Mesenchymal stem cell (in vitro differentiated cells and primary cell): Measurements from ENCODE around the gene FOXL1.

ENCODE experiments used
- DNase-seq: peaks from one replicate; pipeline ENCODE4 v3.0.0-alpha.2; 2013
- H2AFZ ChIP-seq: one replicate; pipeline ENCODE4 v1.6.1; 2013; ENCODE audit warnings: low read depth, mild to moderate bottlenecking, control low read depth, inconsistent platforms, low read length, moderate library complexity
- H2AK5ac ChIP-seq: 2 replicates; pipeline ENCODE4 v1.6.1; 2013; ENCODE audit warnings: low read length, moderate library complexity, mild to moderate bottlenecking, inconsistent platforms; ENCODE audit not compliant: severe bottlenecking
- H2BK120ac ChIP-seq: one replicate; pipeline ENCODE4 v1.6.1; 2013; ENCODE audit warnings: low read depth, mild to moderate bottlenecking, inconsistent platforms, low read length, moderate library complexity
- H2BK12ac ChIP-seq, 2 experiments: one replicate each; pipeline ENCODE4 v1.6.1; 2013; ENCODE audit warnings: inconsistent platforms in 2 of 2, low read length in 2 of 2, mild to moderate bottlenecking in 2 of 2, moderate library complexity in 2 of 2, control low read depth in 1 of 2
- H2BK15ac ChIP-seq: one replicate; pipeline ENCODE4 v1.6.1; 2013; ENCODE audit warnings: mild to moderate bottlenecking, low read depth, inconsistent platforms; ENCODE audit not compliant: poor library complexity, severe bottlenecking
- H2BK5ac ChIP-seq: 2 replicates; pipeline ENCODE4 v1.6.1; 2013; ENCODE audit warnings: low read depth, mild to moderate bottlenecking, low read length, control low read depth, inconsistent platforms; ENCODE audit not compliant: poor library complexity, severe bottlenecking
- H3K14ac ChIP-seq, 2 experiments: one replicate each; pipeline ENCODE4 v1.6.1; 2013; ENCODE audit warnings: inconsistent platforms in 2 of 2, low read length in 2 of 2, control low read depth in 1 of 2, mild to moderate bottlenecking in 1 of 2, moderate library complexity in 1 of 2
- H3K18ac ChIP-seq, 2 experiments: one replicate each; pipeline ENCODE4 v1.6.1; 2013; ENCODE audit warnings: inconsistent platforms in 2 of 2, low read length in 2 of 2, control low read depth in 1 of 2, low read depth in 1 of 2, mild to moderate bottlenecking in 1 of 2
- H3K23ac ChIP-seq, 2 experiments: one replicate each; pipeline ENCODE4 v1.6.1; 2013; ENCODE audit warnings: inconsistent platforms in 2 of 2, low read length in 2 of 2, mild to moderate bottlenecking in 2 of 2, moderate library complexity in 2 of 2, control low read depth in 1 of 2
- H3K27ac ChIP-seq: 2 replicates; pipeline ENCODE4 v1.5.1; 2013; ENCODE audit warnings: mild to moderate bottlenecking, moderate library complexity, low read length, control low read depth, inconsistent platforms; ENCODE audit not compliant: poor library complexity, severe bottlenecking
- H3K27me3 ChIP-seq, 2 experiments: 2 replicates each; pipeline versions ENCODE4 v1.6.1 to v1.7.0; 2013; ENCODE audit warnings: low read length in 2 of 2, mild to moderate bottlenecking in 2 of 2, moderate library complexity in 2 of 2, control low read depth in 1 of 2, inconsistent platforms in 1 of 2; ENCODE audit not compliant: control insufficient read depth in 1 of 2, insufficient read depth in 1 of 2
- H3K36me3 ChIP-seq, 2 experiments: 2 replicates each; pipeline versions ENCODE4 v1.6.1 to v1.7.0; 2013; ENCODE audit warnings: low read length in 2 of 2, control low read depth in 1 of 2, inconsistent platforms in 1 of 2, low read depth in 1 of 2, mild to moderate bottlenecking in 1 of 2; ENCODE audit not compliant: insufficient read depth in 2 of 2, control insufficient read depth in 1 of 2
- H3K4ac ChIP-seq, 2 experiments: one replicate each; pipeline ENCODE4 v1.6.1; 2013; ENCODE audit warnings: inconsistent platforms in 2 of 2, low read length in 2 of 2, mild to moderate bottlenecking in 2 of 2, moderate library complexity in 2 of 2, control low read depth in 1 of 2, low read depth in 1 of 2
- H3K4me1 ChIP-seq: 2 replicates; pipeline ENCODE4 v1.6.1; 2013; ENCODE audit warnings: low read depth, low read length, control low read depth; ENCODE audit not compliant: control insufficient read depth, insufficient read depth
- H3K4me2 ChIP-seq: 2 replicates; pipeline ENCODE4 v1.6.1; 2013; ENCODE audit warnings: low read length, mild to moderate bottlenecking, inconsistent platforms; ENCODE audit not compliant: poor library complexity, severe bottlenecking
- H3K4me3 ChIP-seq, 2 experiments: 2 replicates each; pipeline versions ENCODE4 v1.5.1 to v1.7.0; 2013; ENCODE audit warnings: low read length in 2 of 2, mild to moderate bottlenecking in 2 of 2, control low read depth in 1 of 2, low read depth in 1 of 2; ENCODE audit not compliant: insufficient read depth in 1 of 2
- H3K79me1 ChIP-seq: replicated peaks from 2 replicates; pipeline ENCODE4 v1.6.1; 2013; ENCODE audit warnings: mild to moderate bottlenecking, control low read depth, low read length, inconsistent platforms; ENCODE audit not compliant: poor library complexity, severe bottlenecking
- H3K9ac ChIP-seq: 2 replicates; pipeline ENCODE4 v1.7.0; 2013; ENCODE audit warnings: mild to moderate bottlenecking, low read length, moderate library complexity
- H3K9me3 ChIP-seq: 2 replicates; pipeline ENCODE4 v1.7.0; 2013; ENCODE audit warnings: mild to moderate bottlenecking, low read length; ENCODE audit not compliant: control insufficient read depth
- H4K8ac ChIP-seq: one replicate; pipeline ENCODE4 v1.6.1; 2013; ENCODE audit warnings: inconsistent platforms, mild to moderate bottlenecking, low read length, moderate library complexity
- H4K91ac ChIP-seq: one replicate; pipeline ENCODE4 v1.6.1; 2013; ENCODE audit warnings: mild to moderate bottlenecking, low read length, inconsistent platforms
- WGBS: methylation state at CpG from one replicate; pipeline ENCODE4 v1.1.7; 2013; ENCODE audit warnings: mixed read lengths; 5-methylcytosine and 5-hydroxymethylcytosine counted together

The FOXL1 gene

GRCh38 chr16:86593913-86594620 lies 15.7 kb downstream of the FOXL1 start:
- Histone ChIP-seq H3K23ac (no peak overlapping the region), H2BK5ac (peak overlapping the region; percentile 8)
- 83% methylated on average over 11 of the region's 13 CpGs for WGBS

GRCh38 chr16:86594721-86595120 lies 16.4 kb downstream of the FOXL1 start:
- DNase-seq: no peak
- Histone ChIP-seq H3K14ac (no peak overlapping the region), H3K4me1 (peaks cover 27% of the 10 kb centered on the region), H3K27ac (no peak overlapping the region), H2BK5ac (no peak overlapping the region), H4K8ac (no peak overlapping the region), H3K9ac (no peak overlapping the region), H3K9me3 (no peaks in the 10 kb centered on the region), H3K23ac (no peak overlapping the region), H3K18ac (no peak overlapping the region), H2BK120ac (no peak overlapping the region), H2AK5ac (no peak overlapping the region), H3K27me3 (peaks cover 0 to 46% of the 10 kb centered on the region in 2 experiments), H2BK12ac (no peak overlapping the region), H4K91ac (no peak overlapping the region), H3K36me3 (no peaks in the 10 kb centered on the region), H2BK15ac (no peak overlapping the region), H3K4ac (no peak overlapping the region), H3K4me3 (no peak overlapping the region), H3K4me2 (no peak overlapping the region), H3K79me1 (peaks cover 2% of the 10 kb centered on the region), H2AFZ (no peak overlapping the region)
- 82% methylated on average over 8 of the region's 8 CpGs for WGBS

More at GRCh38 chr16:86593913-86594620, 15.7 kb downstream of the FOXL1 start:
- Histone ChIP-seq H2BK120ac (no peak overlapping the region), H3K4me3 (no peak overlapping the region), H3K4me1 (peaks cover 26% of the 10 kb centered on the region), H3K9ac (no peak overlapping the region), H2BK15ac (peak overlapping the region; percentile 3), H2AFZ (no peak overlapping the region), H3K9me3 (no peaks in the 10 kb centered on the region), H3K36me3 (no peaks in the 10 kb centered on the region), H2BK12ac (no peak overlapping the region), H3K18ac (no peak overlapping the region), H3K27ac (no peak overlapping the region), H2AK5ac (peak overlapping the region; percentile 84), H3K27me3 (peaks cover 0 to 46% of the 10 kb centered on the region in 2 experiments), H3K14ac (no peak overlapping the region), H4K8ac (no peak overlapping the region), H4K91ac (no peak overlapping the region), H3K4ac (no peak overlapping the region), H3K79me1 (peaks cover 2% of the 10 kb centered on the region), H3K4me2 (no peak overlapping the region)
- DNase-seq: no peak

- Histone ChIP-seq H3K79me1 (peaks cover 2% of the 10 kb centered on the region), H2BK12ac (no peak overlapping the region), H3K4me2 (no peak overlapping the region), H3K4ac (no peak overlapping the region), H2AFZ (no peak overlapping the region), H3K9me3 (no peaks in the 10 kb centered on the region), H3K18ac (no peak overlapping the region), H3K23ac (no peak overlapping the region), H2BK120ac (no peak overlapping the region), H3K4me1 (peaks cover 25% of the 10 kb centered on the region), H3K14ac (no peak overlapping the region), H3K27ac (no peak overlapping the region), H2BK15ac (no peak overlapping the region), H3K4me3 (no peak overlapping the region), H4K91ac (no peak overlapping the region), H3K9ac (no peak overlapping the region), H2BK5ac (no peak overlapping the region), H3K27me3 (peaks cover 0 to 46% of the 10 kb centered on the region in 2 experiments), H2AK5ac (no peak overlapping the region), H4K8ac (no peak overlapping the region), H3K36me3 (no peaks in the 10 kb centered on the region)
- WGBS: 74% methylated on average over 10 of the region's 10 CpGs
- DNase-seq: no peak
Observed at GRCh38 chr16:86595983-86596605, 17.7 kb downstream of the FOXL1 start.

GRCh38 chr16:86597126-86597879 lies 19.0 kb downstream of the FOXL1 start:
- Histone ChIP-seq H3K9me3 (no peaks in the 10 kb centered on the region), H3K14ac (no peak overlapping the region), H3K4ac (no peak overlapping the region), H2BK5ac (no peak overlapping the region), H3K27me3 (peaks cover 0 to 46% of the 10 kb centered on the region in 2 experiments), H2BK15ac (no peak overlapping the region), H3K4me1 (peaks cover 25% of the 10 kb centered on the region), H3K18ac (no peak overlapping the region), H3K23ac (no peak overlapping the region), H3K9ac (no peak overlapping the region), H3K4me3 (peak overlapping the region in 1 of 2 experiments; percentile 11), H4K8ac (no peak overlapping the region), H2BK120ac (no peak overlapping the region), H3K79me1 (peaks cover 2% of the 10 kb centered on the region), H3K27ac (no peak overlapping the region), H2AFZ (no peak overlapping the region), H3K36me3 (no peaks in the 10 kb centered on the region), H3K4me2 (no peak overlapping the region), H2BK12ac (no peak overlapping the region), H2AK5ac (peak overlapping the region; percentile 86), H4K91ac (no peak overlapping the region)
- DNase-seq: no peak
- WGBS: 94% methylated on average over 18 of the region's 18 CpGs
